CD14-positive monocyte (primary cell): Measurements from ENCODE around the gene HUNK. TPM values are rescaled to one million over a fixed set of nuclear protein-coding genes. Genes with fewer than 3 reads are reported as not detected.

Experiments used
- DNase-seq, 3 donors: peaks; one replicate each; pipeline ENCODE4 v3.0.0-alpha.2; 2011 to 2022
- H2AFZ ChIP-seq: 2 replicates; pipeline ENCODE4 v1.6.0; 2012; ENCODE audit warnings: mild to moderate bottlenecking, low read depth, low read length, inconsistent platforms; ENCODE audit not compliant: insufficient read depth, poor library complexity, severe bottlenecking
- H3K27ac ChIP-seq, 2 donors: 1 replicate in 1 of 2; 2 replicates in 1 of 2; pipeline ENCODE4 v1.5.1; 2012 to 2013; ENCODE audit warnings: low read length in 2 of 2, control low read depth in 1 of 2, inconsistent platforms in 1 of 2, low read depth in 1 of 2, mild to moderate bottlenecking in 1 of 2
- H3K27me3 ChIP-seq, 2 donors: one replicate each; pipeline versions ENCODE4 v1.6.0 to v1.6.1; 2011 to 2013; ENCODE audit warnings: low read length in 2 of 2; ENCODE audit not compliant: control insufficient read depth in 2 of 2, insufficient read depth in 2 of 2
- H3K36me3 ChIP-seq, 2 donors: replicated peaks in 1 of 2; 1 replicate in 1 of 2; 2 replicates in 1 of 2; pipeline versions ENCODE4 v1.5.1 to v1.6.1; 2012 to 2013; ENCODE audit warnings: low read length in 2 of 2, control low read depth in 1 of 2, inconsistent platforms in 1 of 2, mild to moderate bottlenecking in 1 of 2; ENCODE audit not compliant: insufficient read depth in 2 of 2, control insufficient read depth in 1 of 2
- H3K4me1 ChIP-seq, 2 donors: 1 replicate in 1 of 2; 2 replicates in 1 of 2; pipeline versions ENCODE4 v1.5.1 to v1.6.1; 2012 to 2013; ENCODE audit warnings: low read length in 2 of 2, control low read depth in 1 of 2, inconsistent platforms in 1 of 2, mild to moderate bottlenecking in 1 of 2, moderate library complexity in 1 of 2; ENCODE audit not compliant: insufficient read depth in 2 of 2, control insufficient read depth in 1 of 2
- H3K4me2 ChIP-seq: replicated peaks from 2 replicates; pipeline ENCODE3; 2012; ENCODE audit warnings: low read length, moderate library complexity, mild to moderate bottlenecking; ENCODE audit not compliant: poor library complexity, severe bottlenecking; ENCODE audit errors: extremely low read depth
- H3K4me3 ChIP-seq, 3 experiments: fragments of 200-600 bp in 1 of 3; sonication (generic) in 1 of 3; replicated peaks in 1 of 3; 1 replicate in 2 of 3; 2 replicates in 1 of 3; pipeline ENCODE4 v1.5.1; 2011 to 2013; ENCODE audit warnings: low read length in 3 of 3, mild to moderate bottlenecking in 3 of 3, control low read depth in 2 of 3, low read depth in 2 of 3, inconsistent platforms in 1 of 3, moderate library complexity in 1 of 3
- H3K79me2 ChIP-seq: 2 replicates; pipeline ENCODE4 v1.6.0; 2012; ENCODE audit warnings: mild to moderate bottlenecking, control low read depth, inconsistent platforms, low read length, moderate library complexity; ENCODE audit not compliant: insufficient read depth
- H3K9ac ChIP-seq: 2 replicates; pipeline ENCODE4 v1.6.0; 2017; ENCODE audit warnings: low read length, mild to moderate bottlenecking; ENCODE audit not compliant: insufficient read depth, poor library complexity, severe bottlenecking
- H3K9me3 ChIP-seq, 2 donors: replicated peaks in 1 of 2; 1 replicate in 1 of 2; 2 replicates in 1 of 2; pipeline versions ENCODE4 v1.5.1 to v1.6.1; 2012 to 2013; ENCODE audit warnings: low read length in 2 of 2, control low read depth in 1 of 2; ENCODE audit not compliant: control insufficient read depth in 1 of 2, insufficient read depth in 1 of 2
- H4K20me1 ChIP-seq: 2 replicates; pipeline ENCODE4 v1.6.0; 2012; ENCODE audit warnings: mild to moderate bottlenecking, low read length, control low read depth, moderate library complexity; ENCODE audit not compliant: insufficient read depth
- H3K27ac Mint-ChIP-seq, 7 donors: one replicate each; pipeline ENCODE4 v1.8.0; 2020; ENCODE audit warnings: mild to moderate bottlenecking in 7 of 7, mixed read lengths in 7 of 7, moderate library complexity in 6 of 7, inconsistent platforms in 2 of 7
- H3K27me3 Mint-ChIP-seq, 3 donors: one replicate each; pipeline ENCODE4 v1.8.0; 2021 to 2022; ENCODE audit warnings: low read depth in 3 of 3, mild to moderate bottlenecking in 3 of 3, mixed read lengths in 3 of 3, moderate library complexity in 3 of 3, inconsistent platforms in 1 of 3
- H3K36me3 Mint-ChIP-seq, 2 donors: one replicate each; pipeline ENCODE4 v1.8.0; 2020; ENCODE audit warnings: mixed read lengths in 2 of 2, inconsistent platforms in 1 of 2, mild to moderate bottlenecking in 1 of 2
- H3K4me1 Mint-ChIP-seq: one replicate; pipeline ENCODE4 v1.8.0; 2020; ENCODE audit warnings: mild to moderate bottlenecking, mixed read lengths
- H3K4me3 Mint-ChIP-seq, 2 donors: one replicate each; pipeline ENCODE4 v1.8.0; 2020; ENCODE audit warnings: mild to moderate bottlenecking in 2 of 2, mixed read lengths in 2 of 2, moderate library complexity in 1 of 2
- H3K9me3 Mint-ChIP-seq, 7 donors: one replicate each; pipeline ENCODE4 v1.8.0; 2020 to 2022; ENCODE audit warnings: mixed read lengths in 7 of 7, mild to moderate bottlenecking in 6 of 7, moderate library complexity in 6 of 7, inconsistent platforms in 2 of 7
- WGBS: methylation state at CpG from one replicate; pipeline ENCODE4 v1.1.5; 2013; ENCODE audit warnings: missing lambda C conversion rate; ENCODE audit not compliant: insufficient coverage; 5-methylcytosine and 5-hydroxymethylcytosine counted together
- intact Hi-C, 2 donors: fragments of 100-400 bp; cut with micrococcal nuclease; formaldehyde crosslinking; loops; one replicate each; pipeline versions ENCODE4 v1.15.0 to v1.15.1; 2023
- polyA plus RNA-seq, 3 donors: library from polyadenylated mRNA; depleted of rRNA in 1 of 3; unstranded in 2 of 3; stranded (reverse) in 1 of 3; fragments of 300-500 nt in 2 of 3; fragments of >200 nt in 1 of 3; fragmentation: Illumina TruSeq in 2 of 3; gene quantifications; 1 replicate in 2 of 3; 2 replicates in 1 of 3; pipeline ENCODE4 v1.2.3, GENCODE V29; 2012 to 2021
- TF ChIP-seq, protein P1 (sequence below): fragments of 200-600 bp; IDR thresholded peaks from one replicate; pipeline ENCODE4 v1.8.0; 2022; ENCODE audit warnings: antibody characterized with exemption, mild to moderate bottlenecking

Gene HUNK
- polyA plus RNA-seq, 3 donors, result not detected

DNA sequence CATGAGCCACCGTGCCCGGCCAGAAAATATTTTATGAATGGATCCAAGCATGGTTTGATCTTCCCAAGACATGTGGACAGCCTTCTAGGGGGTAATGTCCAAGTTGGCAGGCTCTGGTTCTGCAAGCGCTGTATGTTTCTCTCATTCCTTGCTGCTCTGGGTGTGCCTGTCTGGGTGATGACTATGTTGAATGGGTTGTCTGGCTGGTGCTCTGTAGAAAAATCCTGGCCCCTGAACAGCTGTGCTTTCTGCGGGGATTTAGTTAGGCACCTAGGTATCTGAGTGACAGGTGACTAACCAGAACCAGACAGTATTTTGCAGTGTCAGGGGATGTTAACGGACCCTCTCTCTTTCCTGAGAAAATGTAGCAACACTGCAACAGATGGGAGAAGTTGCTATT is 14.1 kb downstream of the HUNK start:
- no peak overlapping the region for H3K9ac ChIP-seq
- no peak overlapping the region for H3K27ac ChIP-seq
- H3K4me1 Mint-ChIP-seq, result peaks cover 3% of the 10 kb centered on the region
- no peaks in the 10 kb centered on the region for H3K9me3 ChIP-seq
- no peak overlapping the region for H3K27ac Mint-ChIP-seq
- no peak overlapping the region for H2AFZ ChIP-seq
- no peaks in the 10 kb centered on the region for H3K4me1 ChIP-seq
- H3K36me3 Mint-ChIP-seq, result no peaks in the 10 kb centered on the region
- no peaks in the 10 kb centered on the region for H4K20me1 ChIP-seq
- TF ChIP-seq, protein P1, sequence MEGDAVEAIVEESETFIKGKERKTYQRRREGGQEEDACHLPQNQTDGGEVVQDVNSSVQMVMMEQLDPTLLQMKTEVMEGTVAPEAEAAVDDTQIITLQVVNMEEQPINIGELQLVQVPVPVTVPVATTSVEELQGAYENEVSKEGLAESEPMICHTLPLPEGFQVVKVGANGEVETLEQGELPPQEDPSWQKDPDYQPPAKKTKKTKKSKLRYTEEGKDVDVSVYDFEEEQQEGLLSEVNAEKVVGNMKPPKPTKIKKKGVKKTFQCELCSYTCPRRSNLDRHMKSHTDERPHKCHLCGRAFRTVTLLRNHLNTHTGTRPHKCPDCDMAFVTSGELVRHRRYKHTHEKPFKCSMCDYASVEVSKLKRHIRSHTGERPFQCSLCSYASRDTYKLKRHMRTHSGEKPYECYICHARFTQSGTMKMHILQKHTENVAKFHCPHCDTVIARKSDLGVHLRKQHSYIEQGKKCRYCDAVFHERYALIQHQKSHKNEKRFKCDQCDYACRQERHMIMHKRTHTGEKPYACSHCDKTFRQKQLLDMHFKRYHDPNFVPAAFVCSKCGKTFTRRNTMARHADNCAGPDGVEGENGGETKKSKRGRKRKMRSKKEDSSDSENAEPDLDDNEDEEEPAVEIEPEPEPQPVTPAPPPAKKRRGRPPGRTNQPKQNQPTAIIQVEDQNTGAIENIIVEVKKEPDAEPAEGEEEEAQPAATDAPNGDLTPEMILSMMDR, result no peak
- H3K79me2 ChIP-seq, result no peaks in the 10 kb centered on the region
- no peak overlapping the region for H3K4me3 Mint-ChIP-seq
- H3K27me3 ChIP-seq, result no peaks in the 10 kb centered on the region
- no peak overlapping the region for H3K4me2 ChIP-seq
- no peak for DNase-seq
- intact Hi-C loops, result no loop called here
- peaks cover 0 to 19% (median 5%) of the 10 kb centered on the region in 7 donors for H3K9me3 Mint-ChIP-seq
- 93% methylated on average over 4 of the region's 5 CpGs for WGBS
- H3K4me3 ChIP-seq, result no peak overlapping the region
- H3K36me3 ChIP-seq, result no peaks in the 10 kb centered on the region
- peaks cover 2 to 10% (median 10%) of the 10 kb centered on the region in 3 donors for H3K27me3 Mint-ChIP-seq

DNA sequence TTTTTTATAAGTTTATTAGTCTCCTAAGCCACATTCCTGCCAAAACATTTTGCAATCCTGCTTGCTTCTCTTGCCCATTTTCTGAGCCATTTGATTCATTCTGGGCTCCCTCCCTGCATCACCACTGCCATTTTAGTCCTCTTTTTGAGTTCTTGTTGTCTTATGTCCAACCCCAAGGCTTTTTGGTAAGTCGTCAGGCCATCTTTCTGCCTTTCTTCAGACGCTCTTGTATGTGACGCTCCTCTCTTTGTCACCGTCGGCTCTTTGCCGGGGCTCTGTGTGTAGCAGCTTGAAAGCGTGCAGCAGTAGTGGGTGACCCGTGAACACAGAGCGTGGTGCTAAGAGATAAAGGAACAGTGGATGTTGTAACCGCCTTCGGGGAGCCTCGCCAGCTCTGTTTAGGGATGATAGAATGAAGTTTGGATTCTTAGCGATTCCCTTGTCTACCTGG is 14.6 kb downstream of the HUNK start:
- H3K9me3 ChIP-seq, result no peaks in the 10 kb centered on the region
- H3K27ac ChIP-seq, result no peak overlapping the region
- no peak overlapping the region for H3K4me3 ChIP-seq
- WGBS, result 98% methylated on average over 12 of the region's 13 CpGs
- TF ChIP-seq, protein P1, result no peak
- no peak overlapping the region for H2AFZ ChIP-seq
- H3K4me3 Mint-ChIP-seq, result no peak overlapping the region
- no peak for DNase-seq
- H3K9me3 Mint-ChIP-seq, result peaks cover 0 to 19% (median 5%) of the 10 kb centered on the region in 7 donors
- no peaks in the 10 kb centered on the region for H3K4me1 ChIP-seq
- peaks cover 2 to 10% (median 10%) of the 10 kb centered on the region in 3 donors for H3K27me3 Mint-ChIP-seq
- no peak overlapping the region for H3K4me2 ChIP-seq
- H3K36me3 ChIP-seq, result no peaks in the 10 kb centered on the region
- H3K79me2 ChIP-seq, result no peaks in the 10 kb centered on the region
- no peak overlapping the region for H3K9ac ChIP-seq
- H3K27ac Mint-ChIP-seq, result no peak overlapping the region
- no peaks in the 10 kb centered on the region for H3K36me3 Mint-ChIP-seq
- no peaks in the 10 kb centered on the region for H3K27me3 ChIP-seq
- peaks cover 3% of the 10 kb centered on the region for H3K4me1 Mint-ChIP-seq
- intact Hi-C loops, result no loop called here
- H4K20me1 ChIP-seq, result no peaks in the 10 kb centered on the region
